GM21717 (cell line): Measurements from ENCODE around the gene CCL24.
"Not testable (repeated sequence)": the region's sequence is repeated elsewhere in the genome, so short reads cannot be mapped to it uniquely, and the experiment has no call there.

Source experiments
- ATAC-seq: cut with Tn5 transposase; IDR thresholded peaks from one replicate; pipeline ENCODE4 v1.9.1; 2021; ENCODE audit warnings: mild to moderate bottlenecking, moderate library complexity; ENCODE audit not compliant: unreplicated experiment

Gene CCL24

DNA sequence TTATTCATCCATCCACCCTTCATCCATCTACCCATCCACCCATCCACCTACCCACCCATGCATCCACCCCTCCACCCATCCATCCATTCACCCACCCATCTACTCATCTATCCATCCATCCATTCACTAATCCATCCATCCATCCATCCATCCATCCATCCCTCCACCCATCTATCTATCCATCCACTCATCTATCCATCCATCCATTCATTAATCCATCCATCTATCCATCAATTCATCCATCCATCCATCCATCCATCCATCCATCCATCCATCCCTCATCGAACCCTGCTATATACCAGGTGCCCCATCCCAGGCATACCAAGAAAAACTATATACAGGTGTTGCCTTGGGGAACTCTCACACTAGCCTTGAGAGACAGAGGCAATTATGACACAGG lies 7.1 kb upstream of the CCL24 start:
- ATAC-seq, result no peak

DNA sequence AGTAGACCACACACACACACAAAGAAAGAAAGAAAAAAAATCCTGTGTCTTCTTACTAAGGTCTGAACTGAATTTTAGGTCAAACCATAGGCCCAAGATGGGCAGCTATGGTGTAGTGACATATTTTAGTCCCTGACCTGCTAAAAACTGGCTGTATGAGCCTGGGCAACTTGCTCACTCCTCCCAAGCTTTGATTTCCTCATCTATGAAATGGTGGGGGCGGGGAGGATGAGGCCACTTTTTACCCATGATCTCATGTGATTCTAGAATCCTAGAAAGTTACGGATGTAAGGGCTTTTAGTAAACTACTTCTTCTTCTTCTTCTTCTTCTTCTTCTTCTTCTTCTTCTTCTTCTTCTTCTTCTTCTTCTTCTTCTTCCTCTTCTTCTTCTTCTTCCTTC lies 6.1 kb upstream of the CCL24 start:
- no peak for ATAC-seq

DNA sequence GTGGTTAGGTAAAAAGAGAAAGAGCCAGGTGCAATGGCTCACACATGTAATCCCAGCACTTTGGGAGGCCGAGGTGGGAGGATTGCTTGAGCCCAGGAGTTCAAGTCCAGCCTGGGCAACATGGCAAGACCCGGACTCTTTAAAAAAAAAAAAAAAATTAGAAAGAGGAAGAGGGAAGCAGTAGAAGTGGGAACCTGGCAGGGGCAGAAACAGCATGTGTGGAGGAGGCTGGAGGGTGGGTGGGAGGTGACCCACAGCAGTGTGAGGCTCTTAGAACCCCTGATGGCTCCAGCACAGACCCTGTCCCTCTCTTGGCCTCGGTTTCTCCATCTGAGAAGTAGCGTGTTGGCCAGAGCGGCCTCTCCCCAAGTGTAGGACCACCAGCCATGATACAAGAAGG lies 4.9 kb upstream of the CCL24 start:
- ATAC-seq, result no peak

DNA sequence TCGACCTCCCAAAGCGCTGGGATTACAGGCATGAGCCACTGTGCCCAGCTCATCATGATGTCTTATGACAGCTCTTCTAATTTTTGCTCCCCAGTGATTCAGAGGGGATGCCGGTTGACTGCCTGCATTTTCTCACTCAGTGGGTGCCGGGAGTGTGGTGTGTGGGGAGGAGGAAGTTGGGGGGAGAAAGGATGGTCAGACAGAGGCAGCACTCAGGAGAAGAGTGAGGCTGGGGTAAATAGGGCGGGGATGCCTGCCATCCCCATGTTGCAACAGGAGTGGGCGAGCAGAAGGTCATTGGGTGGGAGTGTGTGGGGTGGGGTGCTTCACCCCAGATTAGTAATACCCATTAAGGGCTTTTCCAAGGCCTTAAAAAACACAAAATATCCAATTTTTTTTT lies 3.5 kb upstream of the CCL24 start:
- ATAC-seq, result no peak

DNA sequence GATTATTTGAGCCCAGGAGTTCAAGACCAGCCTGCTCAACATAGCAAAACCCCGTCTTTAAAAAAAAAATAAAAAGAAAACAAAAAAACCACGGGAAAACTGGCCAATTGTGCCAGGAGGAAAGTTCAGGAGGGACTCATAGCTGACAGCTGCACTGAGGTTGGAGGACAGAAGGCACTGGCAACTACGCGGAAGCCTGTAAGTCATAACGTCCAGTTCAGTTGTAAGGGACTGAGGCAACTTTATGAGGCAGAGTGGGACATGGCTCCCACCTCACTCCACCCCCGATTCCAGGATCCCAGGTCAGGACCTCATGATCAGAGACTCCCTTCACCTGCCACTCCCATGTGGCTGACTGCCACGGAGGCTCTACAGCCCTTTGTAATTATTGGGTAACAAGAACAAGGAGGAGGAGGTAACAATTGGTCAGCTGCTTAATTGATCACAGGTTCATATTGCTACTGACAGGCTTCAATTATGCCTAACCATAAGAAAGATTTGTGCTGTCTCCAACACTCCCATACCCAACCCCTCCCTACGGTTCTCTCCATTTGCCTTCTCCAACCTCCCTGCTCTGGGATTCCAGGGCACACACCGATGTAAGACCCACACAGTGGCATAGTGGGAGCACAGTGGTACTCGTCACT lies 1.9 kb upstream of the CCL24 start:
- ATAC-seq, result no peak

DNA sequence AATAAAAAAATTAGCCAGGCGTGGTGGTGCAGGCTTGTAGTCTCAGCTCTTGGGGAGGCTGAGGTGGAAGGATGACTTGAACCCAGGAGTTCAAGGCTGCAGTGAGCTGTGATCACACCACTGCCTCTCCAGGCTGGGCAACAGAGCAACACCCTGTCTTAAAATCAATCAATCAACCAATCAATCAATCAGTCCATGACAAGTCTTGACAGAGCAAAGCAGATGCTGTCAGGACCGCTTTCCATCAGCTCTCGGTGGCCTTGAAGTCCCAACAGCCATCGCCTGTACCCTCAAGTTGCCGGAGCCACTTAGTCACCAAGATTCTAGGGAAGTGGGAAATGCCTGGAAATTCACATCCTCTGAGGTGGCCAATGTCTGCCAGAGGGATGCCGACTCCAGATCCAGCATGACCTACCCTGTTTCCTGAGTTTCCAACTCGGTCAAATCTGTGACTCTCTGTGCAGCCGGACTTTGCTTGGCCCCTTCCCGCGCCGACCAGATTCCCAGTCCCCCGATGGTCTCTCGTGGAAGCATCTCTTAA lies 871 bp upstream of the CCL24 start:
- ATAC-seq, result no peak

DNA sequence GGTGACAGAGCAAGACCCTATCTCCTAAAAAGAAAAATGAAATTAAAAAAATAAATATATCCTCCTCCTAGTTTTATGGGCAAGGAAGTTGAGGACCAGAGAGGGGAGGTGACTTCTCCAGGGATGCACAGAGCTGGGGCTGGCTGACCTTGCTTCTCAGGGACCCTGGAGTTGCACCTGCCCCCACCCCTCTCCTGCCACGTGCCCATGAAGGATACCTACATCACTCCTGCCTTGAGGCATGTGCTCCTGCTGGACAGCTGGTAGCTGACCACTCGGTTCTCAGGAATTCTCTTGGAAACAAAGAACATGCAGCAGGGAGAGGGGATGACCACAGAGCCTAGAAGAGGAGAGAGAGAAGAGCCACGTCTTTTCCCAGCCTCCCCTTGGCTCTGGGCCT lies 522 bp downstream of the CCL24 start:
- ATAC-seq, result no peak

DNA sequence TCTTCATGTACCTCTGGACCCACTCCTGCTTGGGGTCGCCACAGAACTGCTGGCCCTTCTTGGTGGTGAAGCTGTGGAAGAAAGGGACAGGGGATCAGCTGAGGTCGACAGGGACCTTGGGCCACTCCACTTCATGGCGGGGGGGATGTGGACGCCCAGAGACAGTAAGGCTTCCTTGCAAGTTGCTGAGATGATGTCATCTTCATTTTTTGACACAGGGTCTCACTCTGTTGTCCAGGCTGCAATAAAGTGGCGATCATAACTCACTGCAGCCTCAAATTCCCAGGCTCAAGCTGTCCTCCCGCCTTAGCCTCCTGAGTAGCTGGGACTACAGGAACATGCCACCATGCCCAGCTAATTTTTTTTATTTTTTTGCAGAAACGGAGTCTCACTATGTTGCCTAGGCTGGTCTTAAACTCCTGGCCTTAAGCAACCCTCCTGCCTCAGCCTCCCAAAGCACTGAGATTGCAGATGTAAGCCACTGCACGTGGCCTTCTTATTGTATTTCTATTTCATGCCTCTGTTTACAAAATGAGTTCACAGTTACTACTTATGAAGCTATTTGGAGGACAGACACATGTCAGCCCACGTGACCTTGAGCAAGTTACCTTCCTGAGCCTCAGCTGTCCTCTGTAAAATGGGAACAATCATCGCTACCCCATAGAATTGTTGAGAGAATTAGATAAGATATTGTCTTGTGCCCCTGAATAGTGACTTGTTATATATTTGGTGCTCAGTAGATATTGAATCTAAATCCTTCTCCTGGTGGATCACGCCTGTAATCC lies 1.5 kb downstream of the CCL24 start:
- no peak for ATAC-seq

DNA sequence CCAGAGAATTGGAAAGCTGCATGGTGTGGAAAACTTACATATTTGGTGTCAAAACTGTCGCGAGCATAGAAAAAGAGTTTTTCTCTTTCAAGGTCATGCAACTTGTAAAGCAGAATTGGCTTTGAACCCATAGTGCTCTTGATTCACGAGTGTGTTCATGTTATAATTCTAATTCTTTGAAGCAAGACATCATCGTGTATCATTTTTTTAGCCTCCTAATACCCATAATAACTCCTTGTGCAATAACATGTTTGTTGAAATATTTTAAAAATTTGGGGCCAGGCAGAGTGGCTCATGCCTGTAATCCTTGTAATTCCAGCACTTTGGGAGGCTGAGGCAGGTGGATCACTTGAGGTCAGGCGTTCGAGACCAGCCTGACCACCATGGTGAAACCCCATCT lies 4.2 kb downstream of the CCL24 start:
- ATAC-seq, result no peak

DNA sequence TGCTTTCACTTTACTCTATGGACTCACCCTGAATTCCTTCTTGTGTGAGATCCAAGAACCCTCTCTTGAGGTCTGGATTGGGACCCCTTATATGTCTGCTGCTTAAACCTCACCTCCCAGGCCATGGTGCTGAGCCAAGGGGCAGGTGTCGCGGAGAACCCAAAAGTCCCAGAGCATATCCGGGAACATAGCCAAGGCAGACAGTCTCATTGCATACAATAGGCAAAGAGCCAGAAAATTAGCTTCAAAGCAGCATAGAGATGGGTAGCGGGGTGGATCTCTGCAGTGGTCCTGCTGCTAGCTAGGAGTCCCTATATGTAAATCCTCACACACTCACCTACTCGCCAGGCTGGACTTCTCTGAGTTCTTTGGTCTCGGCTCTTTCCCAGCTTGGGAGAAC lies 5.5 kb downstream of the CCL24 start:
- ATAC-seq, result no peak

DNA sequence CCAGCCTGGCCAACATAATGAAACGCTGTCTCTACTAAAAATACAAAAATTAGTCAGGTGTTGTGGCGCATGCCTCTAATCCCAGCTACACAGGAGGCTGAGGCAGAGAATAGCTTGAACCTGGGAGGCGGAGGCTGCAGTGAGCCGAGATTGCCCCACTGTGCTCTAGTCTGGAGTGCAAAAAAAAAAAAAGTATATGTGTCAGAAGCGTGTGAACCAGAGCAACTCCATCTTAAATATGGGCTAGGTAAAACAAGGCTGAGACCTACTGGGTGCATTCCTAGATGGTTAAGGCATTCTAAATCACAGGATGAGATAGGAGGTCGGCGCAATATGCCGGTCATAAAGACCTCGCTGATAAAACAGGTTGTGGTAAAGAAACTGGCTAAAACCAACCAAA lies 6.2 kb downstream of the CCL24 start:
- ATAC-seq, result no peak

DNA sequence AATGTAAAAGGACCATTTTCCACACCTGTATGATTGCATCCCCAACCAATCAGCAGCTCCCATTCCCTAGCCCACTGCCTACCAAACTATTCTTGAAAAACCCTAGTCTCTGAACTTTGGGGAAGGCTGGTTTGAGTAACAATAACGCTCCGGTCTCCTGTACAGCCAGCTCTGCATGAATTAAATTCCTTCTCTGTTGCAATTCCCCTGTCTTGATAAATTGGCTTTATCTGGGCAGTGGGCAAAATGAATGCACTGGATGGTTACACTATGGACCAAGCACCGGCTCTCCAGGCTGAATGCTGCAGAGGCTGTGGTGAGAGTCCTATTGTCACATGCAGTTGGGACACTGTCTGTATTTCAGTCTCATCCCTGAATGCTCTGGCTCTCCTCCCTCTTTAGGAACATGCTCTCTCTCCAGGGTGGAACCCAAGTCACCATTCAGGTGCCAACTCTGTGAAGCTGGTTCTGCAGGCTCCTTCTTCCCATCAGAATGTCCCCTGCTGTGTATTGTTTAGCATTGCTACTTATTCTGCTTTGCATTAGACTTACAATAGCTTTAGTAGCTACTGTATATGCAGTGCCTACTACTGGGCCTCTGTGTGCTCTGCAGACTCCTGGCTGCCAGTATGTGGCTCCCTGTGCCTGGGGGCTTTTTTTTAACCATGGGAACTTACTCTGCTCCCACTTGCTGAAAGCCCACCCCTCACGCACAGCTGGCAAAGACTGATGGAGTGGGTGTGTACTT lies 6.9 kb downstream of the CCL24 start:
- ATAC-seq, result no peak

DNA sequence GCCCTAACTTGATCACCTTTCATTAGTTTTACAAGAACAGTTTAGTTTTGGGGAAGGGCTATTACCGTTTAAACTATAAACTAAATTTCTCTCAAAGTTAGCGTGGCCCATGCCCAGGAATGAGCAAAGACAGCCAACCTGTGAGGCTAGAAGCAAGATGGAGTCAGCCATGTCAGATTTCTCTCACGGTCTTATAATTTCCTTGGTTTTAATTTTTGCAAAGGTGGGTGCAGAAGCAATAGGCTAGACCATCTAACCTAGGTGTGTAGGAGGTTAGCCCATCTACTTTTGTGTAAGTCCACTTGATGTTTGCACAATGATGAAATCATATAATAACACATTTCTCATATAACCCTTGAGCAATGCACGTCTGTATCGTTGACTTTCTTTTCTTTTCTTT lies 8.9 kb downstream of the CCL24 start:
- ATAC-seq, result no peak

DNA sequence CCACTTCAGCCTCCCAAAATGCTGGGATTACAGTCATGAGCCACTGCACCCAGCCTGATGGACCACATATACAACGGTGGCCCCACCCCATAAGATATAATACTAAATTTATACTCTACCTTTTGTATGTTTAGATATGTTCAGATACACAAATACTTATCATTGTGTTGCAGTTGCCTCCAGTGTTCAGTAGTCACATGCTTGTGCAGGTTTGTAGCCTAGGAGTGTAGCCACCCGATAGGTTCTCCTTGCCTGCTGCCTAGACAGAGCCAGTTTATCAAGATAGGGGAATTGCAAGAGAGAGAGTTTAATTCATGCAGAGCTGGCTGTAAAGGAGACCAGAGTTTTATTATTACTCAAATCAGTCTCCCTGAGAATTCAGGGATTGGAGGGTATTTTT lies 9.6 kb downstream of the CCL24 start:
- no peak for ATAC-seq

DNA sequence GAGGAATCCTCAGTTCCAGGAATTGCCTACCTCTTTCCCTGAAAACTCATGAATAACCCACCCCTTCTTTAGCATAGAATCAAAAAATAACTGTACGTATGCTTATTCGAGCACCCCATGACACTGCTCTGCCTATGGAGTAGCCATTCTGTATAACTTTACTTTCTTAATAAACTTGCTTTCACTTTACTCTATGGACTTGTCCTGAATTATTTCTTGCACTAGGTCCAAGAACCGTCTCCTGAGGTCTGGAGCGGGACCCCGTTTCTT lies 11.1 kb downstream of the CCL24 start:
- no peak for ATAC-seq

DNA sequence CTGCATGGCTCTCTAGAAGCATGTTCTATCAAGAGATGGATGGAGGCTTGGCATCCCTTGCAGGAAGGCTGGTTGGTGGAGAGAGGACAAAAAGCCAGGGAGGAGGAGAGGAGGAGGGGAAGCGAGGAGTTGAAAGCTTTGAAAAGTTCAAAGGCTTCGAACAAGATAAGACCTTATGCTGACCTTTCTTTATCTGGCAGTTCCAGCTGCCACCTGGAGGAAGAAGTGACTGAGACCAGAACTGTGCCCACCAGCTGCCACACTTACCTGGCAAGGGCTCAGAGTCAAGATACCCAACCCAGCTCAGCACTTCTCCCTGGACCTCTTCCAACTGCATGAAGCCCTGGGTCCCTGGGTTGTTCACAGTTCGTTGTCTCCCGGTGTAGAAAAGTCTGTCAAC lies 14.8 kb downstream of the CCL24 start:
- no peak for ATAC-seq

DNA sequence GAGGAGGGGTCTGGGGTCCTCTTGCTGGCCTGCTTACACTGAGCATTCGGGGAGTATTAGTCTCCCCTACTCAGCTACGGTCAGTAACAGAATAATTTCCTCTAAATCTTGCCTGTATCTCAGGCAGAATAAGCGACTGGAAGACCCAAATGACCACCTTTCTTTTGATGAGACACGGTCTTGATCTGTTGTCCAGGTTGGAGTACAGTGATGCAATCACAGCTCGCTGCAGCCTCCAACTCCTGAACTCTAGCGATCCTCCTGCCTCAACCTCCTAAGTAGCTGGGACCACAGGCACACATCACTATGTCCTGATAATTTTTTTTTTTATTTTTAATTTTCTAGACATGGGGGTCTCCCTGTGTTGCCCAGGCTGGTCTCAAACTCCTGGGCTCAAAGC lies 17.2 kb downstream of the CCL24 start:
- no peak for ATAC-seq

DNA sequence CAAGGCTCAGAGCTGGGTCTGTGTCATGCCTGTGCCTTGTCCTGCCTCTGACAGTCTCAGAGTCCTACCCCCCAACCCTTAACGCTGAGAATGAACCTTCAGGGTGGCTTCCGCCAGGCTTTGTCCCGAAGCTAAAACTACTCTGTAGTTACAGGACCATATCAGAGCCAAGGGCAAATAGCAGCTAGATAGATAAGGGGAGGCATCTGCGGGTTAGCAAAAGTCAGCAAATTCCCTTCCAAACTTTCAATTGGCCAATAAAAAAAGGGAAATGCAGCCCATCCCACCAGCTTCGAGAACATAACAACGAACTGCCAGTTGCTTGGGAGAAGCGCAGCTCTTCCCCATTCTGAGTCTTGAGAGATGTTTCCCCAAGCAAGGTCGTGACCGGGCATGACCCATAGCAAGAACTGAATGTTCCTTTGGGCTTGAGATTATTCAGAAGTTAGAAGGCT lies 17.7 kb downstream of the CCL24 start:
- ATAC-seq, result no peak

DNA sequence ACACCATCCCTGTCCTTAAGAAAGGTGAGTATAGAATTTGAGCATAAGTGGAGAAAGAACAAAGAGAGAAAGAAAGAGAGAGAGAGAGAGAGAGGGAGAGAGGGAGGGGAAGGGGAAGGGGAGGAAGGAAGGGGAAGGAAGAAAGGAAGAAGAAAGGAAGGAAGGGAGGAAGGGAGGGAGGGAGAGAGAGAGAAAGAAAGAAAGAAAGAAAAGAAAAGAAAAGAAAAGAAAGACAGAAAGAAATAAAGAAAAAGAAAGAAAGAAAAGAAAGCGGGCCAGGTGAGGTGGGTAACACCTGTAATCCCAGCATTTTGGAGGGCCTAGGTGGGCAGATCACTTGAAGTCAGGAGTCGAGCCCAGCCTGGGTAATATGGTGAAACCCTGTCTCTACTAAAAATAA lies 19.9 kb downstream of the CCL24 start:
- ATAC-seq, result no peak

DNA sequence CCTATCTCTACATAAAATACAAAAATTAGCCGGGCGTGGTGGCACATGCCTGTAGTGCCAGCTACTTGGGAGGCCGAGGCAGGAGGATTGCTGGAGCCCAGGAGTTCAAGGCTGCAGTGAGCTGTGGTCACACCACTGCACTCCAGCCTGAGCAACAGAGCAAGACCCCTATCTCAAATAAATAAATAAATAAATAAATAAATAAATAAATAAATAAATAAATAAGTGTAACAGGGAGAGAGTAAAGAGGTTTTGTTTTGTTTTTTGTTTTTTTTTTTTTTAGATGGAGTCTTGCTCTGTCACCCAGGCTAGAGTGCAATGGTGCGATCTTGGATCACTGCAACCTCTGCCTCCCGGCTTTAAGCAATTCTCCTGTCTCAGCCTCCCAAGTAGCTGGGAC lies 21.0 kb downstream of the CCL24 start:
- ATAC-seq, result not testable (repeated sequence)

DNA sequence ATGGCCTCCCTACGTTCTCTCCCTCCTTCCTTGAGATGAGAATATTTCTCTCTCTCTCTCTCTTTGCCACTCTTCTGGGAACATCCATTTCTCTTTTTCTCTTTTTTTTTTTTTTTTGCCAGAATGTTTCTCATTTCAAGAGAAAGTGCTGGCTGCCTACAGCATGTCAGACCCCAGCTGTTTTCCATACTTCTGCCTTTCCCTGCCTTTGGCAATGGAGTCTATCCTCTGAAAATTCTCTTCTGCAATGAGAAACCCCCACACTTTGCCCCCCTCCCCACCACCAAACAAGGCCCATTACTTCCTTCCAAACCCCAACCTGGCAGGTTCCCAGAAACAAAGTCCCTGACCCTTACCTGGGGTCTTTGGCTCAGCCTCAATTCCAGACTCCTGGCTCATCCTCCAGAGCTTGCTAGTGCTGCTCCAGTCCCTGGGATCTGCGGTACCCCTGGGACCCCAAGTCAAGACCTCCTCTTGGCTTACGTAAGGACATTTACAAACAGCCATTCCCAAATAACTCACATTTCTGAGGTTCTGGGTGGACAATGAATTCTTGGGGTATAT lies 24.2 kb downstream of the CCL24 start:
- ATAC-seq, result no peak
